Measurements from ENCODE around the gene DNAJC12.

The DNAJC12 gene

GRCh38 chr10:67863094-67863493, 25.1 kb upstream of the DNAJC12 start:
- Histone ChIP-seq H3K4me2 (ENCODE audit: low read length) (no peak overlapping the region), H3K4me1 (ENCODE audit: control insufficient read depth, low read length) (peaks cover 40% of the 10 kb centered on the region), H4K20me1 (ENCODE audit: control insufficient read depth, insufficient read depth, low read depth, low read length) (no peaks in the 10 kb centered on the region), H3K9me2 (replicated peaks; ENCODE audit: control insufficient read depth, low read length) (no peaks in the 10 kb centered on the region), H3K4me3 (ENCODE audit: low read length) (no peak overlapping the region), H3K9me3 (ENCODE audit: control insufficient read depth, insufficient read depth, low read length) (no peaks in the 10 kb centered on the region), H3K36me3 (ENCODE audit: control insufficient read depth, low read length) (no peaks in the 10 kb centered on the region), H3K79me2 (ENCODE audit: control insufficient read depth, low read length) (no peaks in the 10 kb centered on the region), H3F3A (ENCODE audit: control insufficient read depth, insufficient read depth) (no peaks in the 10 kb centered on the region; the same call in 1 of the 2 replicates), H3K27me3 (ENCODE audit: control insufficient read depth, low read length) (no peaks in the 10 kb centered on the region), H3K27ac (ENCODE audit: low read depth, low read length) (no peak overlapping the region)
- TF ChIP-seq CTCF (IDR thresholded peaks at IDR 0.05; ENCODE audit: low read depth, low read length, poor library complexity, severe bottlenecking): no peak
- TF ChIP-seq EZH2phosphoT487 (IDR thresholded peaks at IDR 0.05; ENCODE audit: borderline replicate concordance, low read length): no peak

GRCh38 chr10:67861750-67862432, 23.9 kb upstream of the DNAJC12 start:
- no peaks in the 10 kb centered on the region for H3K9me3 ChIP-seq (ENCODE audit: control insufficient read depth, insufficient read depth, low read length)

GRCh38 chr10:67858971-67859370, 21.0 kb upstream of the DNAJC12 start:
- Histone ChIP-seq H3K79me2 (ENCODE audit: control insufficient read depth, low read length) (no peaks in the 10 kb centered on the region), H3K27me3 (ENCODE audit: control insufficient read depth, low read length) (no peaks in the 10 kb centered on the region), H3K9me3 (ENCODE audit: control insufficient read depth, insufficient read depth, low read length) (no peaks in the 10 kb centered on the region), H3K4me1 (ENCODE audit: control insufficient read depth, low read length) (peaks cover 29% of the 10 kb centered on the region), H3K4me3 (ENCODE audit: low read length) (no peak overlapping the region), H3K36me3 (ENCODE audit: control insufficient read depth, low read length) (no peaks in the 10 kb centered on the region), H3K9me2 (replicated peaks; ENCODE audit: control insufficient read depth, low read length) (no peaks in the 10 kb centered on the region), H3F3A (ENCODE audit: control insufficient read depth, insufficient read depth) (no peaks in the 10 kb centered on the region; the same call in 1 of the 2 replicates), H4K20me1 (ENCODE audit: control insufficient read depth, insufficient read depth, low read depth, low read length) (no peaks in the 10 kb centered on the region), H3K4me2 (ENCODE audit: low read length) (no peak overlapping the region), H3K27ac (ENCODE audit: low read depth, low read length) (no peak overlapping the region)
- no peak for TF ChIP-seq CTCF (IDR thresholded peaks at IDR 0.05; ENCODE audit: low read depth, low read length, poor library complexity, severe bottlenecking)
- TF ChIP-seq EZH2phosphoT487 (IDR thresholded peaks at IDR 0.05; ENCODE audit: borderline replicate concordance, low read length): no peak

More at GRCh38 chr10:67861750-67862432, 23.9 kb upstream of the DNAJC12 start:
- Histone ChIP-seq H3K27me3 (ENCODE audit: control insufficient read depth, low read length) (no peaks in the 10 kb centered on the region), H4K20me1 (ENCODE audit: control insufficient read depth, insufficient read depth, low read depth, low read length) (no peaks in the 10 kb centered on the region), H3K27ac (ENCODE audit: low read depth, low read length) (no peak overlapping the region), H3K4me1 (ENCODE audit: control insufficient read depth, low read length) (peaks cover 40% of the 10 kb centered on the region), H3K9me2 (replicated peaks; ENCODE audit: control insufficient read depth, low read length) (no peaks in the 10 kb centered on the region), H3K4me3 (ENCODE audit: low read length) (no peak overlapping the region), H3K36me3 (ENCODE audit: control insufficient read depth, low read length) (no peaks in the 10 kb centered on the region), H3K79me2 (ENCODE audit: control insufficient read depth, low read length) (no peaks in the 10 kb centered on the region), H3K4me2 (ENCODE audit: low read length) (peak overlapping the region; percentile 11; the same call in 1 of the 2 replicates), H3F3A (ENCODE audit: control insufficient read depth, insufficient read depth) (no peaks in the 10 kb centered on the region; the same call in 1 of the 2 replicates)
- TF ChIP-seq CTCF (IDR thresholded peaks at IDR 0.05; ENCODE audit: low read depth, low read length, poor library complexity, severe bottlenecking) (no peak), EZH2phosphoT487 (IDR thresholded peaks at IDR 0.05; ENCODE audit: borderline replicate concordance, low read length) (no peak)

Data from DOHH2 (cell line).